ENCODE data around the gene CD163L1. TPM values are rescaled to one million over a fixed set of nuclear protein-coding genes. Genes with fewer than 3 reads are reported as not detected.
"Not testable (repeated sequence)": the region's sequence is repeated elsewhere in the genome, so short reads cannot be mapped to it uniquely, and the experiment has no call there.

Gene CD163L1
- total RNA-seq, 2 donors from 2014 or later = 0.42 to 0.99 TPM

DNA sequence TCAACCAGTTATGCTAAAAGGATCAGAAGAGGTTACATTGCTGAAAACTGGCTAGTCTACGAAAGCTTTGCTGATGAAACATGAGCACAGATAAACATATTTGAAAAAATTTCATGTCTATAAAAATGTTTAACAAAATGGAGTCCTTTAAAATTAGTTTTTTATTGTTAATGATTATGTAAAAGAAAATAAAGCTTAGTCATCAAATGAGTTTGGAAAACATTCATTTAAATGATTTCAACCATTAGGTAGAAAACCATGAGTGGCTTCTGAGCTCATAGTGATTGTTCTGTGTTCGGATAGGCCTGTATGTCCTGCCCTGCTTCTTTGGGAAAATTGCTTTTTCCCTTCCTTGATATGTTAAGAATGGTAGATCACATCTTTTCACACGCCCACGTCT is 584 bp upstream of the CD163L1 start:
- Histone ChIP-seq H3K9ac (ENCODE audit: extremely low read depth, low read length, poor library complexity, severe bottlenecking) (no peak overlapping the region), H3K27me3 (ENCODE audit: control insufficient read depth, insufficient read depth, low read length, poor library complexity, severe bottlenecking) (no peaks in the 10 kb centered on the region), H3K4me3 (ENCODE audit: low read length) (no peak overlapping the region), H3K9me3 (ENCODE audit: control insufficient read depth, low read length) (peaks cover 8% of the 10 kb centered on the region), H3K36me3 (ENCODE audit: control insufficient read depth, insufficient read depth, low read length) (no peaks in the 10 kb centered on the region), H3K27ac (ENCODE audit: low read depth, low read length) (no peak overlapping the region), H3K4me1 (ENCODE audit: control insufficient read depth, insufficient read depth, low read length) (no peaks in the 10 kb centered on the region)
- Mint-ChIP-seq H3K4me3 (no peak overlapping the region), H3K9me3 (peaks cover 6% of the 10 kb centered on the region), H3K27ac (no peak overlapping the region), H3K4me1 (no peaks in the 10 kb centered on the region), H3K27me3 (ENCODE audit: insufficient read depth) (peaks cover 24% of the 10 kb centered on the region), H3K36me3 (ENCODE audit: low read depth) (peaks cover 3% of the 10 kb centered on the region)
- TF ChIP-seq, protein P1, sequence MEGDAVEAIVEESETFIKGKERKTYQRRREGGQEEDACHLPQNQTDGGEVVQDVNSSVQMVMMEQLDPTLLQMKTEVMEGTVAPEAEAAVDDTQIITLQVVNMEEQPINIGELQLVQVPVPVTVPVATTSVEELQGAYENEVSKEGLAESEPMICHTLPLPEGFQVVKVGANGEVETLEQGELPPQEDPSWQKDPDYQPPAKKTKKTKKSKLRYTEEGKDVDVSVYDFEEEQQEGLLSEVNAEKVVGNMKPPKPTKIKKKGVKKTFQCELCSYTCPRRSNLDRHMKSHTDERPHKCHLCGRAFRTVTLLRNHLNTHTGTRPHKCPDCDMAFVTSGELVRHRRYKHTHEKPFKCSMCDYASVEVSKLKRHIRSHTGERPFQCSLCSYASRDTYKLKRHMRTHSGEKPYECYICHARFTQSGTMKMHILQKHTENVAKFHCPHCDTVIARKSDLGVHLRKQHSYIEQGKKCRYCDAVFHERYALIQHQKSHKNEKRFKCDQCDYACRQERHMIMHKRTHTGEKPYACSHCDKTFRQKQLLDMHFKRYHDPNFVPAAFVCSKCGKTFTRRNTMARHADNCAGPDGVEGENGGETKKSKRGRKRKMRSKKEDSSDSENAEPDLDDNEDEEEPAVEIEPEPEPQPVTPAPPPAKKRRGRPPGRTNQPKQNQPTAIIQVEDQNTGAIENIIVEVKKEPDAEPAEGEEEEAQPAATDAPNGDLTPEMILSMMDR (conservative IDR thresholded peaks at IDR 0.05) = no peak
- no peak for DNase-seq
- 83 to 95% methylated on average over 3 to 4 of the region's 4 CpGs for WGBS, 2 experiments (ENCODE audit: insufficient coverage in 1 of 2, insufficient read length in 1 of 2)

GRCh38 chr12:7441216-7441615 is 2.7 kb downstream of the CD163L1 start:
- H3K9ac ChIP-seq (ENCODE audit: extremely low read depth, low read length, poor library complexity, severe bottlenecking) = no peak overlapping the region
- H3K4me1 Mint-ChIP-seq = no peaks in the 10 kb centered on the region
- no peak overlapping the region for H3K27ac ChIP-seq (ENCODE audit: low read depth, low read length)
- whole genome bisulfite sequencing, 2 experiments (ENCODE audit: insufficient coverage in 1 of 2, insufficient read length in 1 of 2) = 93 to 100% methylated on average over 1 of the region's 1 CpG
- peak overlapping the region; percentile 62 for H3K4me3 Mint-ChIP-seq
- no peaks in the 10 kb centered on the region for H3K36me3 ChIP-seq (ENCODE audit: control insufficient read depth, insufficient read depth, low read length)
- no peak for DNase-seq
- TF ChIP-seq, protein P1 (conservative IDR thresholded peaks at IDR 0.05) = no peak
- H3K27me3 Mint-ChIP-seq (ENCODE audit: insufficient read depth) = peaks cover 37% of the 10 kb centered on the region
- H3K27me3 ChIP-seq (ENCODE audit: control insufficient read depth, insufficient read depth, low read length, poor library complexity, severe bottlenecking) = no peaks in the 10 kb centered on the region
- H3K36me3 Mint-ChIP-seq (ENCODE audit: low read depth) = peaks cover 8% of the 10 kb centered on the region
- peaks cover 8% of the 10 kb centered on the region for H3K9me3 ChIP-seq (ENCODE audit: control insufficient read depth, low read length)
- H3K4me3 ChIP-seq (ENCODE audit: low read length) = no peak overlapping the region
- H3K4me1 ChIP-seq (ENCODE audit: control insufficient read depth, insufficient read depth, low read length) = no peaks in the 10 kb centered on the region
- peaks cover 22% of the 10 kb centered on the region for H3K9me3 Mint-ChIP-seq
- no peak overlapping the region for H3K27ac Mint-ChIP-seq

- Mint-ChIP-seq H3K4me3 (peak overlapping the region; percentile 62), H3K27ac (peak overlapping the region; percentile 65), H3K27me3 (ENCODE audit: insufficient read depth) (peaks cover 37% of the 10 kb centered on the region), H3K36me3 (ENCODE audit: low read depth) (peaks cover 8% of the 10 kb centered on the region), H3K9me3 (peaks cover 19% of the 10 kb centered on the region), H3K4me1 (no peaks in the 10 kb centered on the region)
- Histone ChIP-seq H3K27ac (ENCODE audit: low read depth, low read length) (no peak overlapping the region), H3K9ac (ENCODE audit: extremely low read depth, low read length, poor library complexity, severe bottlenecking) (no peak overlapping the region), H3K4me3 (ENCODE audit: low read length) (peak overlapping the region; percentile 71), H3K36me3 (ENCODE audit: control insufficient read depth, insufficient read depth, low read length) (no peaks in the 10 kb centered on the region), H3K27me3 (ENCODE audit: control insufficient read depth, insufficient read depth, low read length, poor library complexity, severe bottlenecking) (no peaks in the 10 kb centered on the region), H3K4me1 (ENCODE audit: control insufficient read depth, insufficient read depth, low read length) (no peaks in the 10 kb centered on the region), H3K9me3 (ENCODE audit: control insufficient read depth, low read length) (no peaks in the 10 kb centered on the region)
- WGBS, 2 experiments (ENCODE audit: insufficient coverage in 1 of 2, insufficient read length in 1 of 2) = 23 to 25% methylated on average over 14 to 79 of the region's 84 CpGs
- DNase-seq = peak; percentile 96
- TF ChIP-seq, protein P1 (conservative IDR thresholded peaks at IDR 0.05) = peak; percentile 72
Measured at GRCh38 chr12:7439579-7440505, 4.1 kb downstream of the CD163L1 start.

GRCh38 chr12:7438291-7438995 is 5.5 kb downstream of the CD163L1 start:
- H3K4me1 Mint-ChIP-seq, DNase-seq: not testable (repeated sequence)
- H3K27me3 Mint-ChIP-seq (ENCODE audit: insufficient read depth) = peaks cover 34% of the 10 kb centered on the region

More at GRCh38 chr12:7438291-7438995, 5.5 kb downstream of the CD163L1 start:
- 91 to 93% methylated on average over 8 of the region's 8 CpGs for WGBS, 2 experiments (ENCODE audit: insufficient coverage in 1 of 2, insufficient read length in 1 of 2)
- not testable (repeated sequence) for H3K36me3 ChIP-seq (ENCODE audit: control insufficient read depth, insufficient read depth, low read length); H3K36me3 Mint-ChIP-seq (ENCODE audit: low read depth); H3K27me3 ChIP-seq (ENCODE audit: control insufficient read depth, insufficient read depth, low read length, poor library complexity, severe bottlenecking); H3K4me3 ChIP-seq (ENCODE audit: low read length); H3K9ac ChIP-seq (ENCODE audit: extremely low read depth, low read length, poor library complexity, severe bottlenecking); H3K4me1 ChIP-seq (ENCODE audit: control insufficient read depth, insufficient read depth, low read length); H3K9me3 ChIP-seq (ENCODE audit: control insufficient read depth, low read length); H3K27ac Mint-ChIP-seq; H3K27ac ChIP-seq (ENCODE audit: low read depth, low read length); H3K4me3 Mint-ChIP-seq
- peaks cover 19% of the 10 kb centered on the region for H3K9me3 Mint-ChIP-seq

Measured in endodermal cell (in vitro differentiated cells).